RPMI8226 (cell line): ENCODE measurements around the gene PANX2.

Experiments
- DNase-seq: peaks from one replicate; pipeline ENCODE4 v3.0.0-alpha.2; 2015

The PANX2 gene

DNA sequence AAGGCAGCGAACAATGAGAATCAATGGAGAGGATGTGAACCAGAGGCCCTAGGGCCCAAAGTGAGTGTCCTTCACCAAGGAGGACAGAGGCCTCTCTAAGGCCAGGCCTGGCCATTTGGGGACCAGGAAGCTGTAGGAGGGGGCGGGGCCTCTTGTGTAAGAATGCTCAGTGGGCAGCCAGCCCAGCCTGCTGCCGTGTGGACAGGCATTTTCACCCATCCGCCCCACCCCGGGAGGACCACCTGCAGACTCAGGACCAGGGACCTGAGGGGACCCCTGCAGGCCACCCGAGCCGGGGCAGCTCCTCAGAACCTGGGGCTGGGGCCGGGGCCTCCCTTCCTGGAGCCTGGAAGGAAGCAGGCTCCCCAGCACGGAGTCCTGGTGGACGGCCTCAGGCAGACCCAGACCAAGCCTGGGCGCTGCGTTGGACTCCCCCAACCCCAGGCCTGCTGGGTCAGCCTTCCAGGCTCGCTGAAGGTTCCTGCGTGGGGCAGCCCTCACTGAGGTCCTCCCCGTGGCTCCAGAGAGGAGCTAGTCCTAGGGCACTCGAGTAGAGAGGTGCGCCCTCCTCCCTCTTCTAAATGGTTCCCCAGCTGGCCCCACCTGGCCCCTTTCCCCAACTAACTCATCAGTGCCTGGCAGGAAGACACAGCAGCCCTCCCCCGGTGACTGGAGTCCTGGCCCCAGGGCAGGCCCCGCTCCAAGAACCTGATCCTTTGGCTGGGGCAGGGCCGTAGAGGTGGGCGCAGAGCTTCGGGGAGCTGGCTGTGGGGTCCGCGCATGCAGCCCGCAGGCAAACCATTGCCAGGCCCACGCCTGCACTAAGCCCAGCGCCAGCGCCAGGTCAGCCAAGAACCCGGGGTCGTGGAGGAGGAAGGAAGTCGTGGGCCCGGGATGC, 13.7 kb downstream of the PANX2 start:
- DNase-seq: no peak

GRCh38 chr22:50184902-50185374, 14.4 kb downstream of the PANX2 start:
- no peak for DNase-seq

DNA sequence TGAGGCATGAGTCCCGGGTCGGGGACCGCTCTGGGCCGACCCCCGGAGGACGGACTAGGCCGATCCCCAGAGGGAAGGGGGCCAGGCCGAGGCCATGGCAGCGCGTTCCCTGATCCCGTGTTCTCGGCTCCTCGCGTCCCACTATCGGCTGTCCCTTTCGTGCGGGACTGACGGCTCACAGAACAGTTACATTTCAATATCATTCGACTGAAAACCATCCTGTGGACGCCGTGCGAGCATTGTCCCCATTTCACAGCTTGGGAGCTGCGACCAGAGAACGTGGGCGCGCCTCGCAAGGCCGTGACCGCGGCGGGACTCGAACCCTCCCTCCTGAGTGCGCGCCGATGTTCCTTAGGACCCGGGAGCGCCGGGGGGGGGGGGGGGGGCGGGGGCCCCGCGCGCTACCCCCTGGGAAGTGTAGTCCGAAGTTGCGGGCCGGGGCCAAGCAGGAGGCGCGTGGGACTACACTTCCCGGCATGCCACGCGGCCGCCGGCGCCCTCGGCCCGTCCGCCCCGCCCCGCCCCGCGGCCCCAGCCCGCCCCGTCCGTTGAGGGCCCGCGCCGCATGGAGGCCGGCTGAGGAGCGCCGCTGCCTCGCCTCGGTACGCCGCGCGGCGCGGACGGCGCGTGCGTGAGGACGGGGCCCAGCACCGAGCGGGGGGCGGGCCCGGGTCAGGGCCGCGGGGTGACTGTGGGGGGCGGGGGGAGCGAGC, 15.0 kb downstream of the PANX2 start, which contains the start of gene TRABD:
Gene TRABD, plus strand, starts transcription at position 539 of the 713 bp plus-strand sequence. CDS start 7,148 bp downstream, outside the sequence.
- peak; percentile 94 for DNase-seq

GRCh38 chr22:50186181-50186714, 15.7 kb downstream of the PANX2 start:
- DNase-seq: no peak

GRCh38 chr22:50186761-50187523, 16.4 kb downstream of the PANX2 start:
- peak; percentile 74 for DNase-seq

DNA sequence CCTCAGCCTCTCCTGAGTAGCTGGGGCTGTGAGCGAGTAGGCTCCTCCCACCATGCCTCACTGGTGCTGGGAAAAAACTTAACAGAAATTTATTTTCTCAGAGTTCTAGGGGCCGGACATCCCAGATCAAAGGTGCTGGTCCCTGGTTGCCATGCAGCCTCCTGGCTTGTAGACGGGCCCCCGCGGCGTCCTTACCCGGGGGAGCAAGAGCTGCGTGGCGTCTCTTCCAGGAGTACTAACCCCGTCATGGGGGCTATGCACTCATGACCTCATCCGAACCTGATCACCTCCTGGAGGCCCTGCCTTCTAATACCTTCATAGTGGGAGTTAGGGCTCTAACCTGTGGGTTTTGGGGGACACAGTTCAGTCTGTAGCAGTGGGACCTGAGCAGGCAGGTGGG, 17.8 kb downstream of the PANX2 start:
- no peak for DNase-seq

DNA sequence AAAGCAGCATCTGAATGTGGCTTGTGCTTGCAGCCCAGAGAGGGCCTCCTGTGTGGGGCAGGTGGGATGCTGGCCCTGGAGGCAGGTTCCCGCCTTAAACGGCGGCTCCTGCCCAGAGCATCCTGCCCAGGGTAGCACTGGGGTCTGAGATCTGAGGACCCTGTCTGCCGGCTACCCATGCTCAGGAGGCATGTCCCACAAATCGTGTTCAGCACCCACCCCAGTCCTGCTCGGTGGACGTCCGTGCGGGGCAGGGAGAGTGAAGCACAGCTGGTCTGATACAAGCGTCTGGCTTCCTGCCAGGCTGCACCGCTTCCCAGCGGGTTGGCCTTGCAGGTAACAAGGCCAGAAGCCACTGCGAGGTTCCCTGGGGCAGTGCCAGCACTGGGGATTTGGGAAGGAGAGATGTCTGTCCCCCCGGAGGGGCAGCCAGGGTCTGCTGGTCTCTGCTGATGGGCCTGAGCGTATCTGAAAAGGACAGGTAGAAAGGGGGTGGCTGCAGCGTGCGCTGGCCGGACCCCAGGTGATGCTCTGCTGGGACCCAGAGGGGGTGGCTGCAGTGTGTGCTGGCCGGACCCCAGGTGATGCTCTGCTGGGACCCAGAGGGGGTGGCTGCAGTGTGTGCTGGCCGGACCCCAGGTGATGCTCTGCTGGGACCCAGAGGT, 18.8 kb downstream of the PANX2 start:
- DNase-seq: peak; percentile 86

GRCh38 chr22:50189849-50190181, 19.3 kb downstream of the PANX2 start:
- peak; percentile 81 for DNase-seq

- peak; percentile 93 for DNase-seq
Measured at GRCh38 chr22:50190182-50190940, 19.8 kb downstream of the PANX2 start.

GRCh38 chr22:50190941-50191741, 20.6 kb downstream of the PANX2 start:
- peak; percentile 91 for DNase-seq

GRCh38 chr22:50192436-50193204, 22.1 kb downstream of the PANX2 start:
- no peak for DNase-seq

DNA sequence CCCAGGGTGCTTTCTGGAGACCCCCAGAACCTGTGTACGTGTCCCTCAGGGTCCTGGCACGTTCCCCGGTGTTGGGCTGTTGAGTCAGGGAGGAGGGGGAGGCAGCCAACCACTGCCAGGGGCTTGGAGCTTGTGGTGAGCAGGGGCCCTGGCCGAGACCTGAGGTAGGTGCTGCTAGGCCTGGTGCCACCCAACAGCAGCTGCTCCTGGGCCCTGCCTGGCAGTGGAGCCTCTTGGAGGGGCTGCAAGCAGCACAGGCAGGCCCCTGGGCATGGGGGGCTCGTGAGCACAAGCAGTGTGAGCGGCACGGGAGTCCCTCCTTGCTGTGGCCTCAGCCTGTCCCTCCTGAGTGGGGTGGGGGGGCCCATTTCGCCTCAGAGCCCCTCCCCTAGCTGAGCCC, 23.1 kb downstream of the PANX2 start:
- DNase-seq: no peak

DNA sequence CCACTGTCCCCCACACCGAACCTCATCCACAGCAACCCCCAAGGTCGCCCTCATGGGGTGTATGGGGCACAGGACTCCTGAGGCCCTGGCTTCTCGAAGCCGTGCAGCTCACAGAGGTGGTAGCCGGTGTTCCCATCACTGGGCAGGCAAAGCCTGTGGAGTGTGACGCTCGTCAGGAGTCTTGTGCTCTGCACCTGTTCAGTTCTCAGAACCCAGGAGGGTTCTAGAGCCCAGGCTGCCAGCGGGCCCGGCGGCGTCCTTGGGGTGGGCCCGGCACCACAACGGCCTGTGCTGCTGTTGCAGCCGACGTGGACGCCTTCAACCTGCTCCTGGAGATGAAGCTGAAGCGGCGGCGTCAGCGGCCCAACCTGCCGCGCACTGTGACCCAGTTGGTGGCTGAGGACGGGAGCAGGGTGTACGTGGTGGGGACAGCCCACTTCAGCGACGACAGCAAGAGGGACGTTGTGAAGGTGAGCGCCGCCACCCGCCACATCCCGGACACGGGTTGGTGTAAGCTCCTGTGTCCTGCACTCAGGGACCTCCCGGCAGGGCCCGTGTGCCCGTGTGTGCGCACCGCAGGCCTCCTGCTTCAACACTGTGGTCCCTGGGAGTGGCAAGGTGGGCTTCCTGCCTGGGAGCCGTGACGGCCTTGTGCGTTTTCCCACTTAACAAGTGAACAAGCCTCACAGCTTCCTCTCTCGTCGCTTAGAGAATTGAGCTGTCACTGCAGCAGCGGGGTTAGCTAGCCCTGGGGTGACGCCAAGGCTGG, 23.7 kb downstream of the PANX2 start:
- no peak for DNase-seq

DNA sequence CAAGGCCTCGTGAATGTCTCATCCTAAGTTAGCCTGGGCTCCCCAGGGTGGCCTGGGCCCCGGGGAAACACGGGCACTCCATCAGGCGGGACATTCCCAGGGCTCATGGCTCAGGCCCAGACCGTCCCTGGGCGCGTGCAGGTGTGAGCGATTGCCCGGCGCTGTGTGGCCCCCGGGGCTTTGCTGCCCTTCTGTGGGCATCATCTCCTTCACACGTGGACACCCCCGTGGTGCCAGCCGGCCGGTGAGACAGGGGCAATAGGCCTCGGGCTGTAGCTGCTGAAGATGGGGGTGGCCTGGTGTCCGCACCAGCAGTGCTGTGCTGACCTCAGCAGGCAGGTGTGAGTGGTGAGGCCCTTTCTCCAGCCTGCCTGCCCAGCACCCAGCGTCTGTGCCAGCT, 25.7 kb downstream of the PANX2 start:
- DNase-seq: no peak

GRCh38 chr22:50197000-50197800, 26.7 kb downstream of the PANX2 start:
- DNase-seq: no peak

GRCh38 chr22:50197856-50198623, 27.5 kb downstream of the PANX2 start:
- no peak for DNase-seq

DNA sequence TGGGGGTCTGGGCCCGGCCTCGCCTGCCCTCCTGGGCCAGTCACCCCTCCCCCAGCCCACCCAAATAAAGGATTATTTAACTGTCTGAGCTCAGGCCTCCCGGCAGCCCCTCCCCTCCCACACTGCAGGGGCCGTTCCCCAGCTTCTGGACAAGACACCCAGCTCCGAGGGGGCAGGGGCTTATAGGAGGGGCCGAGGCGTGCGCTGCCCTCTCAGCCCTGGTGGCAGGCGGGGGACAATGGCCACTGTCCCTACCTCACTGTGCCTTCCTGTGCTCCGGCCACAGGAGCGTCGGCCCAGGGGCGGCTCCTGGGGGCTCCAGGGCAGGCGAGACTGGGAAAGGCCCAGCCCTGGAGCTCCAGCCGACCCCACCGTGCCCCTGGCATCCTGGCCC, 28.1 kb downstream of the PANX2 start:
- no peak for DNase-seq
